Endothelial cell of umbilical vein (primary cell): ENCODE results near the gene ZNF439.

ENCODE experiments used
- POLR2A ChIP-seq: IDR thresholded peaks from 2 replicates; pipeline ENCODE4 v1.6.1; 2012; ENCODE audit warnings: low read depth, mild to moderate bottlenecking, control low read depth, low read length
- TF ChIP-seq, protein P1 (sequence below), 2 donors: IDR thresholded peaks; 1 replicate in 1 of 2; 2 replicates in 1 of 2; pipeline ENCODE4 v1.5.1; 2011; ENCODE audit warnings: low read length in 2 of 2, mild to moderate bottlenecking in 2 of 2, moderate library complexity in 2 of 2, control low read depth in 1 of 2, inconsistent platforms in 1 of 2, low read depth in 1 of 2; ENCODE audit not compliant: insufficient read depth in 1 of 2; ENCODE audit errors: extremely low read depth in 1 of 2
- TF ChIP-seq, protein P2 (sequence below): IDR thresholded peaks from 2 replicates; pipeline ENCODE4 v1.6.1; 2011; ENCODE audit not compliant: insufficient read depth, insufficient read length

DNA sequence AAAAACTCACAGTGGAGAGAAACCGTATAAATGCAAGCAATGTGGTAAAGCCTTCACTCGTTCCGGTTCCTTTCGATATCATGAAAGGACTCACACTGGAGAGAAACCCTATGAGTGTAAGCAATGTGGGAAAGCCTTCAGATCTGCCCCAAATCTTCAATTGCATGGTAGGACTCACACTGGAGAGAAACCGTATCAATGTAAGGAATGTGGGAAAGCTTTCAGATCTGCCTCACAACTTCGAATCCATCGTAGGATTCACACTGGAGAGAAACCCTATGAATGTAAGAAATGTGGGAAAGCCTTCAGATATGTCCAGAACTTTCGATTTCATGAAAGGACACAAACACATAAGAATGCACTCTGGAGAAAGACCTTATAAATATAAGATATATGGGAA lies 19.7 kb downstream of the ZNF439 start:
- TF ChIP-seq, protein P1, sequence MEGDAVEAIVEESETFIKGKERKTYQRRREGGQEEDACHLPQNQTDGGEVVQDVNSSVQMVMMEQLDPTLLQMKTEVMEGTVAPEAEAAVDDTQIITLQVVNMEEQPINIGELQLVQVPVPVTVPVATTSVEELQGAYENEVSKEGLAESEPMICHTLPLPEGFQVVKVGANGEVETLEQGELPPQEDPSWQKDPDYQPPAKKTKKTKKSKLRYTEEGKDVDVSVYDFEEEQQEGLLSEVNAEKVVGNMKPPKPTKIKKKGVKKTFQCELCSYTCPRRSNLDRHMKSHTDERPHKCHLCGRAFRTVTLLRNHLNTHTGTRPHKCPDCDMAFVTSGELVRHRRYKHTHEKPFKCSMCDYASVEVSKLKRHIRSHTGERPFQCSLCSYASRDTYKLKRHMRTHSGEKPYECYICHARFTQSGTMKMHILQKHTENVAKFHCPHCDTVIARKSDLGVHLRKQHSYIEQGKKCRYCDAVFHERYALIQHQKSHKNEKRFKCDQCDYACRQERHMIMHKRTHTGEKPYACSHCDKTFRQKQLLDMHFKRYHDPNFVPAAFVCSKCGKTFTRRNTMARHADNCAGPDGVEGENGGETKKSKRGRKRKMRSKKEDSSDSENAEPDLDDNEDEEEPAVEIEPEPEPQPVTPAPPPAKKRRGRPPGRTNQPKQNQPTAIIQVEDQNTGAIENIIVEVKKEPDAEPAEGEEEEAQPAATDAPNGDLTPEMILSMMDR (IDR thresholded peaks at IDR 0.05; ENCODE audit: extremely low read depth in 1 of 2, insufficient read depth in 1 of 2, low read depth in 1 of 2, low read length in 2 of 2): no peak
- no peak for TF ChIP-seq POLR2A
- TF ChIP-seq, protein P2, sequence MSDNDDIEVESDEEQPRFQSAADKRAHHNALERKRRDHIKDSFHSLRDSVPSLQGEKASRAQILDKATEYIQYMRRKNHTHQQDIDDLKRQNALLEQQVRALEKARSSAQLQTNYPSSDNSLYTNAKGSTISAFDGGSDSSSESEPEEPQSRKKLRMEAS: no peak
